Spinal cord (tissue), 10 donors: ENCODE results near the gene HAT1. TPM values are rescaled to one million over a fixed set of nuclear protein-coding genes. Genes with fewer than 3 reads are reported as not detected.

ENCODE experiments used
- DNase-seq, 6 donors: peaks; one replicate each; pipeline versions ENCODE4 v3.0.0 to v3.0.0-alpha.2; 2013 to 2015; ENCODE audit warnings: low spot score in 6 of 6, low read depth in 4 of 6
- H3K27ac ChIP-seq: one replicate; pipeline ENCODE4 v1.5.1; 2013; ENCODE audit warnings: low read depth, low read length, control low read depth
- H3K27me3 ChIP-seq: one replicate; pipeline ENCODE4 v1.6.1; 2013; ENCODE audit warnings: low read length; ENCODE audit not compliant: control insufficient read depth, insufficient read depth
- H3K36me3 ChIP-seq: one replicate; pipeline ENCODE4 v1.6.1; 2013; ENCODE audit warnings: low read length; ENCODE audit not compliant: control insufficient read depth, insufficient read depth
- H3K4me1 ChIP-seq: one replicate; pipeline ENCODE4 v1.6.1; 2013; ENCODE audit warnings: low read length; ENCODE audit not compliant: control insufficient read depth, insufficient read depth
- H3K4me3 ChIP-seq: one replicate; pipeline ENCODE4 v1.5.1; 2013; ENCODE audit warnings: low read depth, low read length, control low read depth
- H3K9me3 ChIP-seq: one replicate; pipeline ENCODE4 v1.6.1; 2013; ENCODE audit warnings: low read length; ENCODE audit not compliant: control insufficient read depth, insufficient read depth
- WGBS: methylation state at CpG from one replicate; pipeline ENCODE4 v1.1.5; 2013; ENCODE audit warnings: missing lambda C conversion rate; ENCODE audit not compliant: insufficient coverage; 5-methylcytosine and 5-hydroxymethylcytosine counted together
- long read RNA-seq, 4 donors: transcript quantifications; one replicate each; lab custom pipeline, GENCODE V29; 2026
- polyA plus RNA-seq, 2 donors: library from polyadenylated mRNA; unstranded; fragments of 120-200 nt; gene quantifications; one replicate each; pipeline ENCODE4 v1.2.1, GENCODE V29; 2013; ENCODE audit not compliant: insufficient read length in 2 of 2
- total RNA-seq, 2 donors: library from RNA; depleted of rRNA in 1 of 2; stranded (reverse); fragments of 120-200 nt in 1 of 2; fragments of >200 nt in 1 of 2; gene quantifications; one replicate each; pipeline versions ENCODE4 v1.2.3 to v1.2.4, GENCODE V29; 2013 to 2014
- donor health status: healthy.

The HAT1 gene, protein sequence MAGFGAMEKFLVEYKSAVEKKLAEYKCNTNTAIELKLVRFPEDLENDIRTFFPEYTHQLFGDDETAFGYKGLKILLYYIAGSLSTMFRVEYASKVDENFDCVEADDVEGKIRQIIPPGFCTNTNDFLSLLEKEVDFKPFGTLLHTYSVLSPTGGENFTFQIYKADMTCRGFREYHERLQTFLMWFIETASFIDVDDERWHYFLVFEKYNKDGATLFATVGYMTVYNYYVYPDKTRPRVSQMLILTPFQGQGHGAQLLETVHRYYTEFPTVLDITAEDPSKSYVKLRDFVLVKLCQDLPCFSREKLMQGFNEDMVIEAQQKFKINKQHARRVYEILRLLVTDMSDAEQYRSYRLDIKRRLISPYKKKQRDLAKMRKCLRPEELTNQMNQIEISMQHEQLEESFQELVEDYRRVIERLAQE
- 10 to 100 TPM; 46.2 to 53.5 TPM for total RNA-seq
- 10 to 100 TPM; 39.3 to 46.9 TPM for polyA plus RNA-seq
- long read RNA-seq, donor 1, transcript HAT1-201 (11 exons, 1,626 nt): major isoform, 19 of 30 reads
- long read RNA-seq, donor 1, partial matches to known transcripts: 11 of 30 reads
- long read RNA-seq, donor 1, other reads (novel, unspliced or antisense): 0 of 30 reads
- long read RNA-seq, donor 2, transcript HAT1-201 (11 exons, 1,626 nt): major isoform, 7 of 7 reads
- long read RNA-seq, donor 2, partial matches to known transcripts: 0 of 7 reads
- long read RNA-seq, donor 2, other reads (novel, unspliced or antisense): 0 of 7 reads
- long read RNA-seq, donor 3, transcript HAT1-201 (11 exons, 1,626 nt): major isoform, 6 of 7 reads
- long read RNA-seq, donor 3, partial matches to known transcripts: 0 of 7 reads
- long read RNA-seq, donor 3, other reads (novel, unspliced or antisense): 0 of 7 reads
- long read RNA-seq, donor 4, transcript HAT1-203 (10 exons, 1,567 nt): minor isoform, 5 of 52 reads
- long read RNA-seq, donor 4, transcript HAT1-201 (11 exons, 1,626 nt): major isoform, 27 of 52 reads
- long read RNA-seq, donor 4, partial matches to known transcripts: 20 of 52 reads
- long read RNA-seq, donor 4, other reads (novel, unspliced or antisense): 0 of 52 reads

DNA sequence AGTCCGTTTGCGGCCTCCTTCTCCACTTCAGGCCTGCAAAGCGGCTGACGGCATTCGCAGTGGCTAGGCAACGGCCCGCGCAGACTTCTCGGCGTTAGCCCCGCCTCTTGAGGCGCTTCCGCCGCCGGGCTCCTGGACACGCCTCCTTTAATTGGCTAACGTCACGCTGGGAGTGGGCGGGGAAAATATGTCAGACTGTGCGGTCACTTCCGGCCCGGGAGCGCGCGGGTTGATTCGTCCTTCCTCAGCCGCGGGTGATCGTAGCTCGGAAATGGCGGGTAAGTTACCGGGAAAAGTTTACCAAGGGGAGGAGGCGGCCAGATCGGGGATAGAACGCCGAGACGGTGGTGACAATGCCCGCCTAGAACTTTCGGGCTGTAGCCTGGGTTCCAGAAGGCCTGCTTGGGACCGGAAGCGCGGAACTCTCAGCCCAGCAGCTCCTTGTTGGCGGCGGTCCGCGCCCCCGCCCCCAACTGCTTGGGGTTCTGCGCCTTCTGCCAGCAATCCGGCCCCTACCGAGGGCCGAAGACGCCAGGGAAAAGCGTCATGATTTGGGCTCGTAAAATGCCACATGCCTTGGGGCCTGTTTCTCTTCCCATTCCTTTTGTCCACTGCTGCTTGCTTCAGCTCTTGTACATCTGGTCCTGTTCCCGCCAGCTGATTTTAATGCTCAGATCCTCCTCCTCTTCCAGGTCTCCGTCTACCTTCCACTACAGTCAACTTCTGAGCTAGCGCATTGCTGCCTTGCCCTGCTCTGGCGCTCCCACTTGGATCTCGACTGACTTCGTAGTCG is at the start of gene HAT1:
Gene HAT1, plus strand, starts transcription at position 232 of the 793 bp plus-strand sequence. Its CDS starts 40 bp downstream, at position 272.
- Histone ChIP-seq H3K36me3 (peaks cover 13% of the 10 kb centered on the region), H3K9me3 (no peaks in the 10 kb centered on the region), H3K4me1 (peaks cover 17% of the 10 kb centered on the region), H3K4me3 (peak within 1 kb of the TSS; percentile 99), H3K27ac (peak within 1 kb of the TSS; percentile 98), H3K27me3 (no peaks in the 10 kb centered on the region)
- 0% methylated on average over 61 of the region's 61 CpGs for WGBS
- DNase-seq: peak; percentile 94 to 99 (median 98)

DNA sequence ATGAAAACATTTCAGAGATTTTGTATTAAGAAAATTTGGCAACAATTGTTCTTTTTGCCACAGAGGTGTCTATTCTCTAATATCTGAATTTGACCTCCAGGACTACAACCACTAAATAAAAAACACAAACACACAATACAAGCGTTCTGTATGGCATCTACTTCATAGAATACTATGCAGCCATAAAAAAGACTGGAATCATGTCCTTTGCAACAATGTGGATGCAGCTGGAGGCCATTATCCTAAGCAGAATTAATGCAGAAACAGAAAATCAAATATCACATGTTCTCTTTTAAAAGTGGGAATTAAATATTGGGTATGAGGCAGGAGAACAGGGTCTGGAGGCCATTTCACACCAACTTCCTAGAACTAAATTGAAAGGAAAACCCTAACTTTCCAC is 47.7 kb upstream of the HAT1 start:
- Histone ChIP-seq H3K27ac (no peak overlapping the region), H3K36me3 (peaks cover 6% of the 10 kb centered on the region), H3K4me1 (no peaks in the 10 kb centered on the region), H3K27me3 (no peaks in the 10 kb centered on the region), H3K4me3 (no peak overlapping the region), H3K9me3 (no peaks in the 10 kb centered on the region)
- DNase-seq: no peak
- WGBS: 100% methylated on average over 1 of the region's 1 CpG

DNA sequence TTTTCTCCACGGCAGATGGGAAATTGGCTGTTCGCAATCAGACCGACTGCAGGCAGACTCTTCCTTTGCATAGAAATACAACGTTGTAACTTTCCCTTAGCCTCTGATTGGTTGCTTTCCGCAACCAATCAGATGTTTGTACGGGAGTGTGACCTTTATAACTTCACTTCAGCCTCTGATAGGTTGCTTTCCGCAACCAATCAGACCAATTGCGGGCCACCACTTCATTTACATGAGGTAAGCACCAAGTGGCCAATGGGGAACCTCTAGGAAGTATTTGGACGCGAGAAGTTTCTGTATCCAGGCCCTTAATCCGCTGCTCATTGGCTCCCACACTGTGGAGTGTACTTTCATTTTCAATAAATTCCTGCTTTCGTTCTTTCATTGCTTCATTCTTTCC is 47.3 kb upstream of the HAT1 start:
- H3K27me3 ChIP-seq: no peaks in the 10 kb centered on the region
- WGBS: 90% methylated on average over 12 of the region's 12 CpGs
- no peaks in the 10 kb centered on the region for H3K9me3 ChIP-seq
- no peak overlapping the region for H3K27ac ChIP-seq
- no peak for DNase-seq
- H3K4me3 ChIP-seq: no peak overlapping the region
- H3K4me1 ChIP-seq: no peaks in the 10 kb centered on the region
- peaks cover 6% of the 10 kb centered on the region for H3K36me3 ChIP-seq

DNA sequence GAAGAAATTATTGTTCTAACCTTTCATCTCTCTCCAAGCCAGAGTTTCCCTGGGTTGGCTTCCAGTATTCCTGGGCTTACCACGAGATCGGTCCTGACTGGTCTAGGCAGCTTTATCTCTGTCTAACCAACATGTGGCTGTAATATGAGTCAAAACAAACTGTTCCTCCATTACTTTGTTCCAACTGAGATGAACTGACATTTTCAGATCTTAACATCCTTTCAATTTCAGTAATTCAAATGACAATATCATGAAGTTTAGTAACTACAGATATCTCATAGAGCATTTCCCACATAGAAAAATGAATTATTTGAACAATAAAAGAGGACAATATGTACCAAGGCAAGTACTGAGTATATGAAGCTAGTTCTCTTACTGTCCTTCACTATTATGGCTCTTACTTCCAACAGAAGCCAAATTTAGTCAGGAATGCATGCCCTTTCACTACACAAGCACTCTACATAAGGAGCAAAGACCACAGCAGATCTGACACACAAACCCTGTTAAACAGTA is 43.7 kb upstream of the HAT1 start:
- DNase-seq: peak in 1 of 6 donors; percentile 11
- WGBS: 61% methylated on average over 2 of the region's 2 CpGs
- no peaks in the 10 kb centered on the region for H3K27me3 ChIP-seq
- H3K36me3 ChIP-seq: no peaks in the 10 kb centered on the region
- no peak overlapping the region for H3K4me3 ChIP-seq
- no peaks in the 10 kb centered on the region for H3K9me3 ChIP-seq
- no peaks in the 10 kb centered on the region for H3K4me1 ChIP-seq
- no peak overlapping the region for H3K27ac ChIP-seq

DNA sequence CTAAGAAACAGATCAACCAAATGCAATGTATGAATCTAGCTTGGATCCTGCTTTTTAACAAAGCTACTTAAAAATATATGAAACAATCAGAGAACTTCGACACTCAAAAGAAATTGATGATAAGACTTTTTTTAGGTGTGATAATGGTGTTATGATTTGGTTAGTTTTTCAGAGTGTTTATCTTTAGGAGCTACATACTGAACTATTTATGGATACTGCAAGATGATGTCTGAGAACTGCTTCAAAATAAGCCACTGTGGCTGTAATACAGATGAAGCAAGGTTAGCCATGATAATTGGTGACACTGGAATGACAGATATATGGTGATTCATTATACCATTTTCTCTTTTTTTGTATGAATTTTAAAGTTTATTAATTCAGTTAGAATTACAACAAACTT is 42.4 kb upstream of the HAT1 start:
- Histone ChIP-seq H3K9me3 (no peaks in the 10 kb centered on the region), H3K36me3 (peaks cover 3% of the 10 kb centered on the region), H3K27me3 (no peaks in the 10 kb centered on the region), H3K4me3 (no peak overlapping the region), H3K27ac (no peak overlapping the region), H3K4me1 (no peaks in the 10 kb centered on the region)
- no CpG with 5 or more reads among the region's 1 CpG for WGBS
- no peak for DNase-seq

DNA sequence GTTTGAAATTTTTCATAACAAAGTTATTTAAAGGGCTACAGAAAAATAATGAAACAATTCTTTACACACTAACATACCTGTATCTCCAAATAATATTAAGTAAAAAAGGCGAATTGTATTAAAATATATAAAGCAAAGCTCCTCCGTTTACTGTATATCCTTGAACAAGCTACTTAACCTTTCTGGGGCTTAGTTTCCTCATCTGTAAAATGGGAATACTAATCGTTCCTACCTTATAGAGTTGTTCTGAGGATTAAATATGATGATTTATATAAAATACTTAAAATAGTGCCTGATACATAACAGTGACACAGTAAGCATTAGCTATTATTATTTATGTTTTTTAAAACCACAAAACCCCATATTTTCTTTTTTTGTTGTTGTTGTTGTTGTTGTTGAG is 41.5 kb upstream of the HAT1 start:
- no peak for DNase-seq
- no peaks in the 10 kb centered on the region for H3K4me1 ChIP-seq
- H3K27ac ChIP-seq: no peak overlapping the region
- H3K9me3 ChIP-seq: no peaks in the 10 kb centered on the region
- no CpG with 5 or more reads among the region's 3 CpGs for WGBS
- H3K4me3 ChIP-seq: no peak overlapping the region
- no peaks in the 10 kb centered on the region for H3K27me3 ChIP-seq
- H3K36me3 ChIP-seq: peaks cover 5% of the 10 kb centered on the region

DNA sequence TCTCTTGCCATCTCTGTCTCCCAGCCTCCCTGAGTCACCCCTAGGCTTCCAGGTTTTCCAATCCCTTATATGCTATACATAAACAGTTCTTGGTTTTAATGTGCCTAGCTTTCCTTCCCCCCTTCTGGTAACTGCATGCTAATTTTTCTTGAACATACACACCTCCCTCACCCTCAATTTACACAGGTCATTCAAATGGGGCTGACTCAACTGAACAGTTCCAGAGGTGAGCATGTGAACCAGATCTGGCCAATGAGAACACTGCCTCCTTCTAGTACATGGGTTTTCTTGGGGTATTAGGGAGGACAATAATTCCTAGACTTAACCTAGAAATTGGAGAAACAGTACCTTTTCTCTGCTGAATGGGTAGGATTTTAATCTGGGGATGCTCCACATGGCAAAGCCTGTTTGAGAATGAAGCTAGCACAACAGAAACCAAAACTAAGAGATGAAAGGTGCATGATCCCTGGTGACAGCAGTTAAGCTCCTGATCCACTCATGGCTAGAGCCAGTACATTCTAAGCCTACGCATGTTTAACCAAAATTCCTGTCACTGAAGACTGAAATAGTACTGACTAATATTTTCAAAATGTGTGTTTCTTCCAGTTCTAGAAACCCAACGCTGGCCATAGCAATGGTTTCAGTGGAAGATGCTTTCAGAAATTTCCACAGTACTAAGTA is 40.0 kb upstream of the HAT1 start:
- Histone ChIP-seq H3K27ac (no peak overlapping the region), H3K4me1 (no peaks in the 10 kb centered on the region), H3K9me3 (no peaks in the 10 kb centered on the region), H3K4me3 (no peak overlapping the region), H3K36me3 (peaks cover 5% of the 10 kb centered on the region), H3K27me3 (no peaks in the 10 kb centered on the region)
- no CpG with 5 or more reads among the region's 2 CpGs for WGBS
- DNase-seq: no peak

DNA sequence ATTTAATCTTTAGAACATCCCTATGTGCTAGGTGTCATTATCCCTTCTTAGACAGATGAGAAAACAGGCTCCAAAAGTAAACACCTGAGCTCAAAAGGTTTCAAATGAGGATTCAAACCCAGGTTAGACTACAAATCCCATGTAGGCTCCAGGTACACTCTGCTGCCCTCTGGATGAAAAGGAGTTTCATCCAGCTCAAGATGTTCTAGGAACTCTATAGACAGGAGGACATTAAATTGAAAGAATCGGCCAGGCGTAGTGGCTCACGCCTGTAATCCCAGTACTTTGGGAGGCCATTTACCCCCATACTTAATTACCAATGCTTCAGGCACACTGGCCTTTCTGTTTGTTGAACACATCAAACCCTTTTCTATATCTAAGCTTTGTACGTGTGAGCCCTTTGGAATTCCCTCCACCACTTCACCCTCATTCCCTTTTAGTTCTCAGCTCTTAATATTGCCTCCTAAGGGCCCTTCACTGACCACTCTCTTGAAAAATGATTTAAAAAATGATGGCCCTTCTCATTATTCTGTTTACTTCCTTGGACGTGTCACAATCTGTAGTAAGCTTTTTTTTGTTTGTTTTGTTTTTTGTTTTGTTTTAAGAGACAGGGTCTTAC is 38.9 kb upstream of the HAT1 start:
- Histone ChIP-seq H3K4me1 (no peaks in the 10 kb centered on the region), H3K27me3 (no peaks in the 10 kb centered on the region), H3K9me3 (no peaks in the 10 kb centered on the region), H3K4me3 (no peak overlapping the region), H3K27ac (no peak overlapping the region), H3K36me3 (peaks cover 9% of the 10 kb centered on the region)
- 90% methylated on average over 3 of the region's 5 CpGs for WGBS
- no peak for DNase-seq
